MM.1S (cell line): ENCODE results near the gene RREB1.

ENCODE experiments used
- DNase-seq: peaks from one replicate; pipeline ENCODE4 v3.0.0-alpha.2; 2015
- H2AFZ ChIP-seq: fragments of 300-600 bp; sonication (generic); 2 replicates; pipeline ENCODE4 v1.6.0; 2016; ENCODE audit warnings: antibody characterized with exemption, low read length
- H3F3A ChIP-seq: fragments of 300-600 bp; sonication (generic); 2 replicates; pipeline ENCODE4 v1.6.1; 2016; ENCODE audit warnings: mild to moderate bottlenecking, antibody characterized with exemption, low read length, moderate library complexity, mixed read lengths; ENCODE audit not compliant: insufficient read depth
- H3K27ac ChIP-seq: fragments of 300-600 bp; sonication (generic); 2 replicates; pipeline ENCODE4 v1.5.1; 2016; ENCODE audit warnings: mild to moderate bottlenecking, low read length
- H3K27me3 ChIP-seq: fragments of 300-600 bp; sonication (generic); replicated peaks from 2 replicates; pipeline ENCODE4 v1.6.0; 2016; ENCODE audit warnings: low read length; ENCODE audit not compliant: insufficient read depth
- H3K36me3 ChIP-seq: fragments of 300-600 bp; sonication (generic); replicated peaks from 2 replicates; pipeline ENCODE4 v1.6.1; 2016; ENCODE audit warnings: mild to moderate bottlenecking, low read length, mixed read lengths; ENCODE audit not compliant: insufficient read depth
- H3K4me1 ChIP-seq: fragments of 300-600 bp; sonication (generic); 2 replicates; pipeline ENCODE4 v1.6.1; 2016; ENCODE audit warnings: low read length, mixed read lengths
- H3K4me2 ChIP-seq: fragments of 300-600 bp; sonication (generic); 2 replicates; pipeline ENCODE4 v1.6.0; 2016; ENCODE audit warnings: low read depth, low read length
- H3K4me3 ChIP-seq: fragments of 300-600 bp; sonication (generic); 2 replicates; pipeline ENCODE4 v1.5.1; 2016; ENCODE audit warnings: low read length, mixed read lengths
- H3K79me2 ChIP-seq: fragments of 300-600 bp; sonication (generic); 2 replicates; pipeline ENCODE4 v1.6.1; 2016; ENCODE audit warnings: mixed run types, low read length, mixed read lengths
- H3K9ac ChIP-seq: fragments of 300-600 bp; sonication (generic); 2 replicates; pipeline ENCODE4 v1.6.1; 2016; ENCODE audit warnings: low read length, mixed read lengths
- H3K9me2 ChIP-seq: fragments of 300-600 bp; sonication (generic); replicated peaks from 2 replicates; pipeline ENCODE4 v1.6.1; 2016; ENCODE audit warnings: mild to moderate bottlenecking, low read length, mixed read lengths; ENCODE audit not compliant: insufficient read depth
- H3K9me3 ChIP-seq: fragments of 300-600 bp; sonication (generic); replicated peaks from 2 replicates; pipeline ENCODE4 v1.6.1; 2016; ENCODE audit warnings: mild to moderate bottlenecking, low read length, mixed read lengths; ENCODE audit not compliant: insufficient read depth
- H4K20me1 ChIP-seq: fragments of 300-600 bp; sonication (generic); 2 replicates; pipeline ENCODE4 v1.6.1; 2016; ENCODE audit warnings: mild to moderate bottlenecking, low read length, moderate library complexity, mixed read lengths; ENCODE audit not compliant: insufficient read depth
- EZH2 ChIP-seq: fragments of 300-600 bp; sonication (generic); optimal IDR thresholded peaks from 2 replicates; pipeline ENCODE3; 2017; ENCODE audit warnings: low read depth, mild to moderate bottlenecking, antibody characterized with exemption, low read length, mixed read lengths
- EZH2phosphoT487 ChIP-seq: fragments of 300-600 bp; sonication (generic); IDR thresholded peaks from 2 replicates; pipeline ENCODE4 v1.6.1; 2018; ENCODE audit warnings: antibody characterized with exemption, low read length
- TF ChIP-seq, protein P1 (sequence below): fragments of 300-600 bp; sonication (generic); IDR thresholded peaks from 2 replicates; pipeline ENCODE4 v1.5.1; 2016; ENCODE audit warnings: antibody characterized with exemption, low read length, mixed read lengths

RREB1 gene

DNA sequence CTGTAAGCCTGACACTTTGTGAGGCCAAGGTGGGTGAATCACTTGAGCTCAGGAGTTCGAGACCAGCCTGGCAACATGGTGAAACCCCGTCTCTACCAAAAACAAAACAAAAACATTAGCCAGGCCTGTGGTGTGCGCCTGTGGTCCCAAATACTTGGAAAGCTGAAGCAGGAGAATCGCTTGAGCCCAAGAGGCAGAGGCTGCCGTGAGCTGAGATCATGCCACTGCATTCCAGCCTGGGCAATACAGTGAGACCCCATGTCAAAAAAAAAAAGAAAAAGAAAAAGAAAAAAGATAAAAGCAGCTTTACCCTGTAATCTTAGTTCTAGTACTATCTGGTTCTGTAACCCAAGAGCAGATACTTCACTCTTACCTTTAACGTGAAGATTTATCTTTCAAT lies 177.7 kb downstream of the RREB1 start:
- H3K9me2 ChIP-seq: no peaks in the 10 kb centered on the region
- H3K36me3 ChIP-seq: peaks cover 14% of the 10 kb centered on the region
- H2AFZ ChIP-seq: no peak overlapping the region
- H3K9ac ChIP-seq: no peak overlapping the region
- H3F3A ChIP-seq: no peaks in the 10 kb centered on the region
- no peaks in the 10 kb centered on the region for H4K20me1 ChIP-seq
- TF ChIP-seq, protein P1, sequence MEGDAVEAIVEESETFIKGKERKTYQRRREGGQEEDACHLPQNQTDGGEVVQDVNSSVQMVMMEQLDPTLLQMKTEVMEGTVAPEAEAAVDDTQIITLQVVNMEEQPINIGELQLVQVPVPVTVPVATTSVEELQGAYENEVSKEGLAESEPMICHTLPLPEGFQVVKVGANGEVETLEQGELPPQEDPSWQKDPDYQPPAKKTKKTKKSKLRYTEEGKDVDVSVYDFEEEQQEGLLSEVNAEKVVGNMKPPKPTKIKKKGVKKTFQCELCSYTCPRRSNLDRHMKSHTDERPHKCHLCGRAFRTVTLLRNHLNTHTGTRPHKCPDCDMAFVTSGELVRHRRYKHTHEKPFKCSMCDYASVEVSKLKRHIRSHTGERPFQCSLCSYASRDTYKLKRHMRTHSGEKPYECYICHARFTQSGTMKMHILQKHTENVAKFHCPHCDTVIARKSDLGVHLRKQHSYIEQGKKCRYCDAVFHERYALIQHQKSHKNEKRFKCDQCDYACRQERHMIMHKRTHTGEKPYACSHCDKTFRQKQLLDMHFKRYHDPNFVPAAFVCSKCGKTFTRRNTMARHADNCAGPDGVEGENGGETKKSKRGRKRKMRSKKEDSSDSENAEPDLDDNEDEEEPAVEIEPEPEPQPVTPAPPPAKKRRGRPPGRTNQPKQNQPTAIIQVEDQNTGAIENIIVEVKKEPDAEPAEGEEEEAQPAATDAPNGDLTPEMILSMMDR: no peak
- TF ChIP-seq EZH2 (no peak), EZH2phosphoT487 (no peak)
- no peak overlapping the region for H3K4me3 ChIP-seq
- DNase-seq: no peak
- H3K9me3 ChIP-seq: no peaks in the 10 kb centered on the region
- H3K79me2 ChIP-seq: no peaks in the 10 kb centered on the region
- H3K27me3 ChIP-seq: no peaks in the 10 kb centered on the region
- H3K4me2 ChIP-seq: no peak overlapping the region
- H3K4me1 ChIP-seq: no peaks in the 10 kb centered on the region
- H3K27ac ChIP-seq: no peak overlapping the region

DNA sequence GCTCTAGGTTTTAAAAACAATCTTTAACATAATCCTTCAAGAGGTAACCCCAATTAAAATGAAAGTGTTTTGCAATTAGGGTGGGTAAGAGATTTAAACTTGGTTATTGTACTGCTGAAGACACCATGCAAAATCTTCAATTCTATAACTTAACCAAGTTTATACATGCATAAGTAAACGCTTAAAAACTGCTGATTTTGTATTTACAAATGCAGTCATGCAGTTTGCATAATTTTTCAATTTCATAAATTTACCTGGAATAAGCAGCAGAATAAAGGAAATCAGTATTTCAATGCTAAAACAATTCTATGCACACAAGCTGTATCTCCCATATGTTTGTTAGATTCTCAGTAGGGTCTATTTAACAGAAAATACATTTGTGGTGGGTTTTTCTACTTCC lies 182.3 kb downstream of the RREB1 start:
- Histone ChIP-seq H3K4me1 (no peaks in the 10 kb centered on the region), H3K27me3 (no peaks in the 10 kb centered on the region), H3K4me2 (no peak overlapping the region), H3K9me3 (no peaks in the 10 kb centered on the region), H3K27ac (no peak overlapping the region), H3K9ac (no peak overlapping the region), H3F3A (no peaks in the 10 kb centered on the region), H2AFZ (no peak overlapping the region), H3K36me3 (peaks cover 20% of the 10 kb centered on the region), H3K4me3 (no peak overlapping the region), H4K20me1 (no peaks in the 10 kb centered on the region), H3K79me2 (peaks cover 10% of the 10 kb centered on the region; the same call in 1 of the 2 replicates), H3K9me2 (no peaks in the 10 kb centered on the region)
- DNase-seq: no peak
- TF ChIP-seq, protein P1: no peak
- TF ChIP-seq EZH2phosphoT487 (no peak), EZH2 (no peak)

DNA sequence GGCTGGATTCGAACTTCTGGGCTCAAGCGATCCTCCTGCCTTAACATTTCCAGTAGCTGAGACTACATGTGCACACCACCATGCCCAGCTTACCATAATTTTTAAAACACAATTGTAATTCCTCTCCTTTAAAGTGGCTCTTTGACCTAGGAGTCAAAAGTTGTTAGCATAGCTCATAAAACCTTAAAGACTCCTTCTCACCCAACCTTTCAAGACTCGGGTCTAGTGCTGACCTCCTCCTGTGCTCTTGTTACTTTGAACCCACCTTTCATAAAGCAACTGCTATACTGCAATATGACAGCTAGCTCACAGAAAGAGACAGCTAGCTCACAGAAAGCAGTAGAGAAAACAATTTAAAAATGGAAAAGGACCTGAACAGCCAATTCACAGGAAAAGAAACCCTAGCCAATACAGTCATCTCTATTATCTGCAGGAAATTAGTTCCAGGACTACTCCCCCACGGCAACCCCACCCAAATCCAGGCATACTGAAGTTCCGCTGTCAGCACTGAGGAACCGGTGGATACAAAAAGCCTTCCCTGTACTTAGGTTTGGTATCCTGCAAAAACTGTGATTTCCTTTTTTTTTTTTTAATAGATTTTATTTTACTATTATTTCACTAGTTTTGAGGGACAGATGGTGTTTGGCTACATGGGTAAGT lies 185.0 kb downstream of the RREB1 start:
- H3K36me3 ChIP-seq: peaks cover 25% of the 10 kb centered on the region
- DNase-seq: no peak
- no peak overlapping the region for H3K4me2 ChIP-seq
- peaks cover 26% of the 10 kb centered on the region for H3K79me2 ChIP-seq
- no peaks in the 10 kb centered on the region for H3F3A ChIP-seq
- no peak overlapping the region for H2AFZ ChIP-seq
- no peaks in the 10 kb centered on the region for H3K9me2 ChIP-seq
- H3K9ac ChIP-seq: no peak overlapping the region
- TF ChIP-seq EZH2phosphoT487 (no peak), EZH2 (no peak)
- TF ChIP-seq, protein P1: no peak
- H3K4me1 ChIP-seq: no peaks in the 10 kb centered on the region
- no peaks in the 10 kb centered on the region for H3K27me3 ChIP-seq
- peaks cover 8% of the 10 kb centered on the region; the same call in 1 of the 2 replicates for H4K20me1 ChIP-seq
- no peaks in the 10 kb centered on the region for H3K9me3 ChIP-seq
- no peak overlapping the region for H3K27ac ChIP-seq
- no peak overlapping the region for H3K4me3 ChIP-seq
